ENCODE results near the gene KCNH1.

The KCNH1 gene

DNA sequence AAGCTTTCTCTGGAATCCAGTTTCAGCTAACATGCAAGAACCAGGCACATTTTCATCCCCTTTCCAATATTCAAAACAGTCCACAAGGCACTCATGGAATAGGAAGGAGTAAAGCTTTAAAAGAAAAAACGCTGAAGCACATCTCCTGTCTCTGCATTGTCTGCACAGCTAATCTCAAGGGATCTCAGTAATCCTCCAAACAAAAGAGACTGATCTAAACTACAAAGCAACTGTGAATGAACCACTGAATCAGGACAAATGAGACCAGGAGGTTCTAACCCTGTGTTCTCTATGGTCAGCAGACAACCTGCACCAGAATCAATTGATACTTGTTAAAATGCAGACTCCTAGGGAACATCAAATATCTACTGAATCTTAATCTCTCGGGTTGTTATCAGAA, 406.2 kb downstream of the KCNH1 start:
- no peak for DNase-seq

DNA sequence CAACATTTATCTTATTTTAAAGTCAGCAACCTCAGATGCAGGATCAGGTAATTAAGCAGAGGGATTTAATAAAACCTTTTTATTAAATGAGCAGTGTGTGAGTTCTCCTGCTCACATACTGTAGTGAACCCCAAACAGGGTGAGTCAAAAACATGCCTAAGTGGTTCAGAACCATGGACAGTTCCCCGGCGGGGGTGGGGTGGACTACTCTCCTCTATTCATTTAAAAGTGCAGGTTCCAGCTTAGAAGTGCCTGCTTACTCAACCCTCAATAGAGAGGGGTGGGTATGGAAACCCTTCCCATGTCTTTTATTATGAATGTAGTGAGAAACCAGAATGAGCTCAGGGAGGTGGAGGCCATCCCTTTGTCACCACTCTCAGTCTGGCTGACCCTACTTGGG, 407.3 kb downstream of the KCNH1 start:
- peak in 7 of 58 donors; percentile 4 to 22 (median 9) for DNase-seq

- no peak for DNase-seq
Measured at GRCh38 chr1:210724768-210725167, 409.2 kb downstream of the KCNH1 start.

DNA sequence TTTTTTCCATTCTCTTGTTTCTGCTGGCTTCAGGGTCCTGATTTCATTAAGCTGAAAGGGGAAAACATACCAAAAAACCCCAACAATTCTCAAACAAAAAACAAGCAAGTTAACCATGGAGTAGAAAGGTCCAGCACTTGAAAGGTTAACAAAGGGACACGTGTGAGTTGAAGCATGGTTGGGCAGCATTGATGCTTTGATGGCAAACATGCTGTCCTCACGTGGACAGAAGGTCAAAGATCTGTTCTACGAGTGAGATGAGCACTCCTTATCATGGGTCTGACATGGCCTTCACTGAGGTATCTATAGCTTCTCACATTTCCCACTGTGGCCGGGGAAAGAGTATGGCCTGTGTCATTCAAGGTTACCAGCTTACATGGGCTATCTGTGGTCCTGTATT, 410.3 kb downstream of the KCNH1 start:
- DNase-seq: no peak

DNA sequence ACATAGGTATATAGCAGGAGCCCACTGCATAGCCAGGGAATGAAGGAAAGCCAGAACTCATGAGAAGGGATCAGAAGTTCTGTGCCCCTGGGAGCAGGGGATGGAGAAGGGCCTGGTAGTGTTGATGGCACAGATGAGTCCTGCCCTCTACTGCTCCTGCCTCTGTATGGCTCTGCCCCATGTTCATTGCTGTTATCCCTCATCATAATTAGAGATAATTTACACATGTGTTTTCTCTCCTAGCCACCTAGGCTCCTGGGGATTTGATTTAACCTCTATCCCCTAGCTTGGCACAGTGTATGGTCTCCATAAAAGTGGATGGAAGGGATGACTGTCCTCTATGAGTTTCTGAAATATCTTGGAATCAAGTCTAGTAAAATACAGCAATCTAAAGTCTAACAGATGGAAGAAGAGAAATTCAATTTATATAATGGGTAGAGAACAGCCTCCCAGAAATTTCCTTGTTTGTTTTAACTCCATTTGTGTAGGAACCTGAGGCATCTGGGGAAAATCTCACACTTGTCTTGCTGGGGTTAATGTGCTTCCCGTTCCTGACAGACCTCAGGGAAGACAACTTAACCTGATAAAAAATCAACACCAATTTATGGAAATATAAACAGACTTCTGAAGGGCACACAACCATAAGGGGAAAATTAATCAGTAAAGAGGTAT, 411.4 kb downstream of the KCNH1 start:
- no peak for DNase-seq

GRCh38 chr1:210715072-210715471, 418.9 kb downstream of the KCNH1 start:
- peak in 19 of 58 donors; percentile 6 to 67 (median 37) for DNase-seq

DNA sequence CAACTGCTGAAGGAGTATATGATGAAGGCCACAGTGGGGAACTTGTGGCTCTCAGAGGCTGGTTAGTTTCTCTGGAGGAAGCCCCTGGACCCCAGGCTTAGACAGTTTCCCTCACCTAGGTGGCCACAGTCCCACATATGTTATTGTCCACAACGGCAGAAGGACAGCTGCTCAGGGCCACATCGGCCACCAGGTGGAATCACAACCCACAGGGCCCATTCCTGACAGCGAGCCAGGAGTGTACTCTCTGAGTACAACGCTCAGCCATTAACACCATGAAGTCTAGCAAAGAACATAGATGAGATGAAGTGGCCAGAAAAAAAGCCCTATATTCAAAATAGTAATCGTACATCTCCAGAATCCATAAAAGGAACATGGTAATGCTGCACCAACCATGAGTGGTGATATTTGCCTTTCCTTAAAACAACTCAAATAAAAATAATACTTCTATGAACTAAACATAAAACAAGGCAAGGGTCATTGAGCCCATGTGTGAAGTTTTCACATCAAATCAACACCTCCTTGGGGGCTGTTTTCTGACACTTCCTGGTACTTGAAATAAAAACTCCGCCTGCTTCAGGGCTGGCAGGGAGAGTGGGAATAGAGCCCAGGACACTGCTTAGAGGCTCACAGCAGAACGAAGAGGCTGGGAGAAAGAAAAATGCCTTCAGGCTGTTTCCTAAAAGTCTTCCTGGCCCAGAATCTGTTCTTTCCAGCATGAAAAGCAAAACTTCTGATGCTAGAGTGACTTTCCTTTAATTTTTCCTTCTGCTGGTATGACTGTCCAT, 421.9 kb downstream of the KCNH1 start:
- DNase-seq: no peak

DNA sequence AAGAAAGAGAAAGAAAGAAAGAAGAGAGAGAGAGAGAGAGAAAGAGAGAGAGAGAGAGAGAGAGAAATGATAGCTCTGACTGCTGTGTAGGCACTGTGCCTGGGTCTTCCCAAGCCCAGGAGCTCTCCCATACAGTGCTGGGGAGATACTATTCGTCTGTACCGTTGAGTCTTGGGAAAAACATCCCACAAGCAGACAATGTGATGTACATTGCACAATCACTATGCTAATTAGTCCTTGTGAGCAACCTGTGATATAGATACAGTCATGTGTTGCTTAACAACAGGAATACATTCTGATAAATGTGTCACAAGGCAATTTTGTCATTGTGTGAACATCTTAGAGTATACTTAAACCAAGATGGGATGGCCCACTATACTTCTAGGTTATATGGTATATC, 424.2 kb downstream of the KCNH1 start:
- DNase-seq: peak in 1 of 58 donors; percentile 16

GRCh38 chr1:210707300-210708240, 426.4 kb downstream of the KCNH1 start:
- DNase-seq: no peak

DNA sequence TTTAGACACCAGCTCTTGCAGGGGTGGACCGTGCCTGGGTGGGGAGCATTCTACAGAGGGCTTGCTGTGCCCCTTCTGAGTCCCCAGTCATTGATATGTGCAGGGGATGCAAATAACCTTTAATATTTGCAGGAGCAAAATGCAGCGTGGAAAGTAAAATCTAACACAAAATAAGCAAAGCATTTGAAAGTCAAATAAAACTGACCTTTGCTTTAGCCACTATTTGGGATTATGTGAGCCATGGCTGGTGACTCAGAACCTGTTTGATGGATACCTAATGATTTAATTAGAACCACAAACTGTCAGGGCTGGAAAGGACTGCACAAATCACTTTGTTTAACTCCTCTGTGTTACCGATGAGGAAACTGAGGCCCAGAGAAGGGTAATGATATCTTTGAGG, 427.7 kb downstream of the KCNH1 start:
- DNase-seq: no peak

GRCh38 chr1:210705086-210705485, 428.9 kb downstream of the KCNH1 start:
- no peak for DNase-seq

GRCh38 chr1:210703593-210703992, 430.4 kb downstream of the KCNH1 start:
- DNase-seq: no peak

GRCh38 chr1:210702506-210702905, 431.4 kb downstream of the KCNH1 start:
- no peak for DNase-seq

DNA sequence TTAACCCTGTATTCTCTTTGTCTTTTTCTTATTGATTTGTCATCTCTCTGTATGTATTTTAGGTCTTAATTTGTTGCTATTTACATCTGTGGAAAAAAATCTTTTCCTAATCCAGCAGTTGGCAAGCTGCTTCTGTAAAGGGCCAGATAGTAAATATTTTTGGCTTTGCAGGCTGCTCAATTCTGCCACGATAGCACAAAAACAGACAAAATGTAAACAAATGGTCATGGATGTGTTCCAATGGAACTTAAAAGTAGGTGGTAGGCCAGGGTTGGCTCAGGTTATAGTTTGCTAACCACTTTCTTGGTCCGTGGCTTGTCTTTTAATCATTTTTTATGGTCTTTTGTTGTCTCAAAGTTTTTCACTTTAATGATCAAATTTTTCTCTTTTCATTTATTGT, 433.4 kb downstream of the KCNH1 start:
- DNase-seq: no peak

- no peak for DNase-seq
Measured at GRCh38 chr1:210700083-210700482, 433.9 kb downstream of the KCNH1 start.

DNA sequence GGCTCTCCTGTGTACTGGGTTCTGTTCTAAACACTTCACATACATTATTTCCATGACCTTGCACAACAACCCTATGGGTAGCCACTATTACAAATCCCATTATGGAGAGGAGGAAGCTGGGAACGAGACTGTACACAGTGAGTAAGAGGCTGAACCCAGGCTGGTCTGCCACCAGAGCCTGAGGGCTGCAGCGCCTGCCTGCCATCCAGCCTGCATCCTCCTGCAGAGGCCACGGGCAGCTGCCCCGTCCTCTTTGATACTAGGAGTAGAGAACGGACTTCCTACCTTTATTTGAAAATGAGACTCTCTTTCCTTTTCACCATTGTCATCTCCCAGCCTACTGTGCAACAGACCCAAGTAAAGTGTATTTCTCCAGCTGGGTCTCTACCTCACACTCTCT, 435.3 kb downstream of the KCNH1 start:
- no peak for DNase-seq

- no peak for DNase-seq
Measured at GRCh38 chr1:210697185-210697584, 436.8 kb downstream of the KCNH1 start.

- no peak for DNase-seq
Measured at GRCh38 chr1:210696709-210697108, 437.2 kb downstream of the KCNH1 start.

GRCh38 chr1:210695026-210695425, 438.9 kb downstream of the KCNH1 start:
- DNase-seq: no peak

GRCh38 chr1:210692796-210693195, 441.2 kb downstream of the KCNH1 start:
- DNase-seq: peak in 1 of 58 donors; percentile 27

DNA sequence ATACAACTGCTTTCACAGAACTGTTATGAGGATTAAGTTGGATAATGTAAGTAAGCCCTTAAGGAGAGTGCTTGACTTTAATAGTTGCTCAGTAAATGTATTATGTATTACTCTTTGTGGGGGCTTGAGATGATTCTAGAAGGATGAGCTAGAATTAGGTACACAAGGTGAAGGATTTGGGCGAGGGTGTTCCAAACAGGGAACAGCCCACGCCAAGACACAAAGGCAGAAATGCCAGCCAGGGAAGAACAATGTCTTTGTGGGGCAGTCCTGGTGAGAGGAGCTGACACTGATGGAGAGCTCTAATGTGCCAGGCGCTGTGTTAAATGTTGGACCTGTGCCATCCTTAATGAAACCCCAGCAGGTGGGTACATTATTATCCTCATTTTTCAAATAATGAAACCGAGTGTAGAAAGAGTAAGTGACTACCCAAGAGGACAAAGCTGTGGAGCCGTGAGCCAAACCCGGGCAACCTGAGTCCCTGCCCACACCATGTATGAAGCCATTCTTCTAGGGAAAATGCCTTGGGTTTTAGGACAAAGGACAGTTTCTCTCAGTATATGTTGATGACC, 442.8 kb downstream of the KCNH1 start:
- no peak for DNase-seq
